Measurements from ENCODE around the gene TRAF3IP3.

TRAF3IP3 gene

DNA sequence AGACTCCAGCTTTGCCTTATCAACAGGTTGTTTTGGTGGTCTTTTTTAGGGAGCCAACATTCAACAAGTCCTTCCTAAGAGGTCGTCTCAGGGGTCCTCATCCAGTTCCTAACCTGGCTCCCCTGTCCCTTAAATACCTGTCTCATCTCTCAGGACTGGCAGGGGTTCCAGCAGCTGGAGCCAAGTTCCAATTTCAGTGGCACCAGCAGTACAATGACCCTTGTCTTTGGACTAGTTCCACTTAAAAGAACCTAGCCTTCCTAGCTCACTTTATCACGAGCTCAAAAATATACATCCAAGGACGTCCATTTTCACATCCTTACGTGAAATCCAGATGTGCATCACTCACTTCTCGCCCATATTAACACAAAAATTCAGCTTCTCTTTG lies 18.7 kb upstream of the TRAF3IP3 start:
- no peak for DNase-seq (ENCODE audit: low read depth, low spot score)

DNA sequence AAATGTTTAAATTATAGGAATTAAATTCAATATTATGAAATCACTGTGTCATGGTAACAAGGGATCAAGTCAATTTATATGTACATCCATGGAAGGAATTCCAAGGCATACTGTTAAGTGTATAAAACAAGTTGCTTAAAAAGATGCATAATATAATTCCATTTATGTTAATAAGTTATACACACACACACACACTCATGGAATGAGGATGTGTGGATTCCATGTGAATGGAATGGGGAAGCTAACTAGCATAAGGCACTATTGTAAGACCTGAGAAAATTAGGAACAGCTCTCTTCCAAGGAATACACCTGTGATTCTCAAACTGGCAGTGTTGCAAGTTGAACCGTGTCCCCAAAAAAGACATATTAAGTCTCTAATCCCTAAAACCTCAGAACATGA lies 17.6 kb upstream of the TRAF3IP3 start:
- DNase-seq (ENCODE audit: low read depth, low spot score) = no peak

DNA sequence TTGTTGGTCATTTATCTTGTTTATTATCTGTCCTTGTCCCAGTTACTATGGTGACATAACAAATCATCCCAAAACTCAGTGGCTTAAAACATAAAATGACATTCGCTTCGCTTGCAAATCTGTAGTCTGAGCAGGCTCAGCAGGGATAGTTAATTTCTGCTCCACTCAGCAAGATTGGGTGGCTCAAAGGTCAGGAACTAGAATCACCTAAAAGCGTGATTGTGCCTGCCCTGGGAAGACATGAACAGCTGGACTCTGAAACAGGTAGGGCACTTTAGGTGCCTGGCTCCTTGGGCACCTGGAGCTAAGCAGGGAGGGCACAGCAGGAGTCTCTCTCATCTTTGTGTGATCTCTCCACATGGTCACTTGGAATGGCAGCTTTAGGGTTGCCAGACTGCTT lies 14.7 kb upstream of the TRAF3IP3 start:
- DNase-seq (ENCODE audit: low read depth, low spot score) = no peak

DNA sequence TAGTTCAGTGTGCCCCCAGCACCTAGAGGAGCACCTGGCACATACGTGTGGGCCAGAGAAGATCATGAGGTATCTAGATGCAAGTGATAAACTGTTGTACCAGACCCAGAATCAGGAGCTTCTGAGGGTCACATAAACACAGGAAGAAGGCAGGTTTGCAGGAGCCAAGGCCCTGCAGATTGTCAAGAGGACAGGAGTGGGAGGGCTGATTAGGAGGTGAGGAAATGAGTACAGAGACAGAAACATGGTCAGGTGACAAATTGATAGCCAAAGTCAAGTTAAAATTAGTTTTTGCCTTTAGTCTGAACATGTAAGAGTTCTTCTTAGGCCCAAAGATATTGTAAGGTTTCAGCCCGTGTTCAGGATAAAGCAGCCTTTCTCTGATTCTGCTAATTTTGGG lies 14.0 kb upstream of the TRAF3IP3 start:
- DNase-seq (ENCODE audit: low read depth, low spot score) = no peak

DNA sequence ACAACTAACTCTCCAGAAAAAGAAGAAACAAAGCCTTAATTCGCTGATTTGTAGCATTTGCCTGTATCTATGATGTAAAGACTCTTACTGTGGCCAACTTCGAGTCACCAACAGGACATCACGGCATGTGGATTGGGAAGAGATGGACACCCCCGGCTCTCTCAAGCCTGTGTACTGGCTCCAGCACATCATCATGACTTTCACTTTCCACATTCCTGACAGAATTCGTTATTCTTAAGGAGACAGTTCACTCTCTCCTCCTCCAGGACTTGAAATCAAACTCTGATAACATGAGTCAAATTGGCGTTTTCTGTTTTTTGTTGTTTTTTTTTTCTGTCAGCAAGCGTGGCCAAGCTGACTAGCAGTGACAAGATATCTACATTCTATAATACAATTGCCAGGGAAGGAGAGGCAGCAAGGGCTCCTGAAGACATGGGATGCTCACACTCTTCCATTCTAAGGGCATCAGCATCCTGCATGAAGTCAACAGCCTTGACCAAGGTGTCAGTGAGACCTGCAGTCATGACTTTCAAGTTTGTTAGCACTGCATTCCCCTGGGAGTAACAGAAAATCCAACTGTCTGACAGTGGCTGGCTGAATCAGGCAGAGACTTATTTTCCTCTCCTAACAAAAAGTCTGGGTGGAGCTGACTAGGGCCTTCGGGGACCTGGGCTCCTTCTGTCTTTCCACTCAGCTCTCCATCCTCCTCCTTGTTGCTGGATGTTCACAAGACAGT lies 13.3 kb upstream of the TRAF3IP3 start:
- DNase-seq (ENCODE audit: low read depth, low spot score) = no peak

DNA sequence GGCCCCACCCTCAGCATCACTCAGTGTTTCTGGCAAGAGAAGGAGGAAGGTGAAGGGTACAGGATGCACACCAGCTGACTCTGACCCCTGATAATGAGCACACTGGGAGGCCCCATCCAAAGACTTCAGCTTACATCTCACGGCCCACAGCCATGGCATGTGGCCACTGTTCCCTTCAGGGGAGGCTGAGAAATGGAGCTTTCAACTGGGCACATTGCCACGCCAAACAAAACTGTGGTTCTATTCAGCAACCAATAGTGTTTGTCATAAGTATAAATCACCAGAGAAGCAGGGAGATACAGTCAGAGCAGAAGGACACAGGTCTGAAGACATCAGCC lies 12.7 kb upstream of the TRAF3IP3 start:
- no peak for DNase-seq (ENCODE audit: low read depth, low spot score)

DNA sequence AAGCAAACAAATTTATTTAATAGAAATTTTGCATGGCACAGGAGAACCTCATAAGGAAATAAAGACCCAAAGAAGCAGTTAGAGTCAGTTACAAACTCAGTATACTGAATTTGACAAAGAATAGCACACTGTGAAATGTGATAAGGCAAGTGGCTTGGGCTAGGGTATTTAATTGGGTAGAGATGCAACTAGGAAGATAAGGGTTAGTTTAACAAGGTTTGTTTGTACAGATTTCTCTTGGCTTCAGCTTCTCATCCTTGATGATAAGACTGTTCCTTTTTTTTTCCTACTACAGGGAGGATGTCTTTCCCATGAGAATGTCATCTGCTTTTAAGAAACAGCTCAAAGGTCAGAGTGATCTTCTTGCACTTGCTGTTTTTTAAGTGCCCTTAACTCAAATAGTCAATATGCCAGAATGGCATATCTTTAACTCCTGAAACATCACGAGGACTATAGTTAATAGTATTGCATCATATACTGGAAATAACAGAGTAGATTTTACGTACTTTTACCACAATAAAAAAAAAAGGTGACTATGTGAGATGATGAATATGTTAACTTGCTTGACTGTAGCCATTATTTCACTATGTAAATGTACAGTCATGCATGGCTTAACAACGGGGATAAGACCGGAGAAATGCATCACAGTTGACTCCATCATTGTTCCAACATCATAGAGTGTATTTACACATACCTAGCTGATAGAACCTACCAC lies 9.2 kb upstream of the TRAF3IP3 start:
- no peak for DNase-seq (ENCODE audit: low read depth, low spot score)

DNA sequence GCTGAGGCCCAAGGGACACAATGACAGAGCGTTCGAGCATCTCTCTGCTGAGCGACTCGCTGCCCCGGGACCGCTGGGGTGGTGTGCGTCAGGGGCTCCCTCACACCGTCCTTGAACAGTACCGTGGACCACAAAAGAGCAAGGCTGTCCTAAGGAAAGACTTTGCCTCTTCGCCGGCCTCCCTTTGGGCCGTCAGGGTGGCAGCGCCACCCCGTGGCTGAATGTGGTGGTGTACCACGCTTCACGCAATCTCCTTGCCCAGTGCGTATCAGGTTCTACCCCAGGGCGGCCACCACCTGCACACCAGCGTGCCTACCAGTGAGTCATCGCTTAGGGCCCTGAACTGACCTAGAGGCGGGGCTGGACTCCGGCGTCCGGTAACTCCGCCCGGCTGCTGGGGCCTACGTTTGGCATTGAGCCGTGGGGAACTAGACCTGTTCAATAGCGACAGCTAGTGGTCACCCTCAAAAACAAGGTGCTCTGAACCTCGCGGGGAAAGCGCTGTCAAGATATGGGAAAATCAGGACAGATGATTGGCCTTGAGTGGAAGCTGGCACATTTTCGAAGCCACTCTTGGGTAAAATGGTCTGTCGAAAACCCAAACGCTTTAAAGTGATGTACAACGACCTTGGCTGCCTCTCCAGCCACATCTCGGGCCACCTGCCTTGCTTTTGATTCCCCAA lies 8.1 kb upstream of the TRAF3IP3 start:
- DNase-seq (ENCODE audit: low read depth, low spot score) = peak; percentile 55

DNA sequence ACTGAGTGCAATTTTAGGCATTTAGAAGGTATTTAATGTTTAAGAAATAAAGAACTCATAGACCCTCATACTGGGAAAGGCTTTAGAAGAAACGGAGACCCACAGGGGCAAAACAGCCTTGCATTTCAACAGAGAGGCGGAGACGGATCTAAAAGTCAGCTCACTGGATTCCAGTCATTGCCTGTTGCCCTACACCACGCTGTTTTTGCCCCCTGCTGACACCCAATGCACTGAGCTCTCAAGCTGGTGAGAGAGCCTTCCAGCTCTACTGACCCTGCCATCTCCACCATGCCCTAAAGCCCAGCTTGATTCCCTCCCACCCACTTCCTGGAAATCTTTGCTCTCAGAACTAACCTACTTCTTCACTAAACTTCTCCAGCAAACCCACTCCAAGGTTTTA lies 7.2 kb upstream of the TRAF3IP3 start:
- DNase-seq (ENCODE audit: low read depth, low spot score) = no peak

DNA sequence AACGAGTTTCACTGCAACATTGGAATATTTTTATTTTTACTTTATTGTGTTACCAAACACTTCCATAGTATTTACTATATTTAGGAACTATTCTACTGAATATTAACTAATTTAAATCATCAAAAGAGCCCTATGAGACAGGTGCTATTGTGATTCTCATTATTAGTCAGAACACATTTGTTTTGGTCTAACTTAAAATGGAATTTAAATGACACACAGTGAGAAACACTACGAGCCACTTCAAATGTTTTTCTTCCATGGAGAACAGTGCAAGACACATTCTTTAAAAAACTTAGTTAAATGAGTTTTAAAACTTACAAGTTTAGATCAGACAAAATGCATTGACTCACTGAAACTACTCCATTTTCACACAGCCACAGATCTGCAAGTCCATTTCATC lies 6.6 kb upstream of the TRAF3IP3 start:
- DNase-seq (ENCODE audit: low read depth, low spot score) = no peak

DNA sequence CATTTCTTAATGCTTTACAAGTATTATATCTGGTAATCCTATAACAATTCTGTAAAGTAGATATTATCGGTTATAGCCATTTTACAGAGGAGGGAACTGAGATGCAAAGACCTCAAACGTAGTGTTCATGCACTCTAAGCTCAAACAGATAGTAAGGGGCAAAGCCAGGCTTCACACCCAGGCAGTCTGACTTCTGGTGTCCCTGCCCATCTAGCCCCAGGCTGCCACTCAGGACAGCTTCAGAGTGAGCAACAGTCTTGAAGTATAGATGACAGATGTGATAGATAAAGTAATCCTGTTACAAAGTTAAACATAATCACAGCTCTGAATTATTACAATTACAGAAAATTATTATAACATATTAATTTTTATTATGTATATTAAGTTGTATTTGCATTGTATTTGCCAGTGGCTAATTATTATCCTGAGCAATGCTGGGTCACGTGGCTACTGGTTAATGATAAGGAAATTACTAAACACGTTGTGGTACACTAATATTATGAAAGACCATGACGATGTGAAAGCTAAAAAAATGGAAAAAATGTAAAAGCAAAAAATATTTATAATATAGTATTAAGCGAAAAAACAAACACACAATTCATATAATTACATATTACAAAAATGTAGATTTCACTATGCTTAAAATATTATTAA lies 6.1 kb upstream of the TRAF3IP3 start:
- DNase-seq (ENCODE audit: low read depth, low spot score) = no peak

DNA sequence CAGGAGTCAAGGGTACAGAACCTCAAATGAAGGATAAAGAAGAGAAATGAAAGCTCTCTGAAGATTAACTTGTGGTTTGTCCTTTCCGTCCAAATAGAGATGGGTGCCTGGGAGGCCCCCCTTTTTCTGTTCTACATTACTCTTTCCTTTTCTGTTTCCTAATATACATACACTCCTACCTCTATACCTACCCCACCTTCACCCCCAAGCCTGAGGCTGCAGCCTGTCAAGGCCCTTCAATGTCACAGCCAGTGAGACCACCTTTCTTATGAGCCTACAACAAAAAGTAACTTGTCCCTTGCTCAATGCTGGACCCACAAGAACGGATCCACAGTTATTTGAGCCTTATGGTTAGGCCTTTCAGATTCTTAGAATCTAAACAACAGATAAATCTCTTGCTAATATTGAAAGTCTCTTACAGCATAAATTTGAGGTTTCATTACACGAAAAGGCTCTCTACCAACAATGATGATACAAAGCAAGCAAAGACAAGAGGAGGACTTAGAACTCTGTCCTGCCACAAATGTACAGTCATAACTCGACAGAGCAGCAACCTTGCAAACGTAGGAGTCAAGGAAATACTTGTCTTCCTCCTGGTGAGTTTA lies 4.1 kb upstream of the TRAF3IP3 start:
- DNase-seq (ENCODE audit: low read depth, low spot score) = no peak

DNA sequence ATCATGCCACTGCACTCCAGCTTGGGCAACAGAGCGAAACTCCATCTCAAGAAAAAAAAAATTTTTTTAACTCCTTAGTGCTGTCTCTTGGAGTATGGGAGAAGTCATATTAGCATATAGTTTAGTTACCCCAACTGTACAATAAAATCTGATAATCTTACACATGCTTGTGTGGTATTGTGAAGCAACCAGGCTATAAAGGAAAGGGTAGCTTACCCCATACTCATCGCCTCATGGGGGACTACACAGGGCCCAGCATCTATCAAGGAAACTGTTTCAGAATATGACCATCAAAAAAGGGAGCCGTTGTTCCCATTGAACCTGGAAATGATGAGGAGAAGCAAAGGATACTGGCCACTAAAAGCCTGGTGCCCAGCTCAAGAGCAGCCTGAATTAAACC lies 3.0 kb upstream of the TRAF3IP3 start:
- DNase-seq (ENCODE audit: low read depth, low spot score) = no peak

DNA sequence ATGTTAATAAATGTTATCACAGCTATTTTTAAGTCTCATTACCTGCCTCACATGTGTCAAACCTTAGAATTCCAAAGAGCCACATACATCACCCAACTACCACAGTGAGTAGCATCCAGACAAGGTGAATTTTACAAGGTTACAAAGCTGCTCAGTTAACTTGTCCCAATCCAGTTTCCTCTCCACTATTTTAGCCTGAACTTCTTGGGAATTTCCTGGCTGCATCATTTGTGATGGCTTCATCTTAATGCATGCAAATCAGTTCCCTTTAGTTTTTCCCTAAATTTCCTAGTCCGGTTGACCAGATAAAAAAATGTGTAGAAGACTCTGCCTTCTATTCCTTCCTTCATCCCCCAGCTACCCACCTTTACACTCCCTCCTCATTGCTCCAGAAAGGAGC lies 597 bp upstream of the TRAF3IP3 start:
- no peak for DNase-seq (ENCODE audit: low read depth, low spot score)

DNA sequence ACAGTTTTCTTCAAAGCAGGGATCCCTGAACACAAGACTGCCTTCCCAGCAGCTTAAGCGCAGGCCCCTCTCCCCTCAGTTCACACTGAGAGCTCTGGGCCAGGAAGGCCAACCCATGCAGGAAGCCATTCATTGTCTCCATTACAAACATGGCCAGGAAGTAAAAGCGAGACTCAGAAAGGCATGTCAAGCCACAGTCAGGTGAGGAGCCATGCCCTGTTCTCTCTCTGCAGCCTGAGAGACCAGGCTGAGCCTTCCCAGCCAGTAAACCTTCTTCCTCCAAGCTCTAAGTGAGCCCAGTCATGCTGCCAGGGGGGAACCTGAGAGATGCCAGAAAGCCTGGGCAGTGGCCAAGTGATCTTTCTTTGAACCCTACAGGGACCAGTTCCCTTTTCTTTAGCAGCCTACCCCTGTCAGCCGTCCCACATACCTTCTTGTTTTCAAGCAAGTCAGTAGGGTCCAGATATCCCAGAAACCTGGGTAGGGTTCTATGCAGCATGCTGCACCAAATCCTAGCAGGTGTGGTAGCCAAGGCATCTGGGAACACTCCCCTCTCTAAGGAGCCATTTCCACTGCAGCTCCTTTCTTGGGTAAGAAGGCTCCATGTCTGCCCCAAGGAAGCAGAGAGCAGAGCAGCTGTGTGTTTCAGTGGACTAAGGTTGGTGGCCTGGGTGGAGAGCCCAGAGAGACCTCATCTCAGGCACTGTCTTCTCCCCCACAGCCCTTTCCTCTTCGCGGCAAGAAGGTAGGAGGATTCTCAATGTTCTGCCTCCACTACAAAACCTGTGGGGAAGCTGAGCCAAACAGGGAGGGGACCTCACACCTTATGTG lies 977 bp downstream of the TRAF3IP3 start:
- DNase-seq (ENCODE audit: low read depth, low spot score) = no peak

DNA sequence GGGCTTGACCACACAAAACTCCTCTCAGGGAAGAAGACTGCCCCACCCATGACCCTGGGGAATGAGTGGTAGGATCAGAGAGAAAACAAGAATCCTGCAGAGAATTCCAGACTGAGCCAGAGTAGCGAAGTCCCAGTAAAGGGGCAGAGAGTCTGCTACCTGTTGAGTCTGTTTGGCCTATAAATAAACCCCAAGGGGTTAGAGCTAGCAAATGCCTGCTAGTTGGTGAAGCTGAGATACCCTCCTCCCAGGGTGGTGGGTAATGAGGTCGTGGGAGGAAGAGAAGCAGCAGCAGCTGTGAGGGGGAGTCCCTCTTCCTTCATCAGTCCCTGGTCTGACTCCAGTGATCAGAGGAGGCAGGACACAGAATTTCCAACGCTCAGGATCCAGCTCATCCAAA lies 2.5 kb downstream of the TRAF3IP3 start:
- DNase-seq (ENCODE audit: low read depth, low spot score) = no peak

DNA sequence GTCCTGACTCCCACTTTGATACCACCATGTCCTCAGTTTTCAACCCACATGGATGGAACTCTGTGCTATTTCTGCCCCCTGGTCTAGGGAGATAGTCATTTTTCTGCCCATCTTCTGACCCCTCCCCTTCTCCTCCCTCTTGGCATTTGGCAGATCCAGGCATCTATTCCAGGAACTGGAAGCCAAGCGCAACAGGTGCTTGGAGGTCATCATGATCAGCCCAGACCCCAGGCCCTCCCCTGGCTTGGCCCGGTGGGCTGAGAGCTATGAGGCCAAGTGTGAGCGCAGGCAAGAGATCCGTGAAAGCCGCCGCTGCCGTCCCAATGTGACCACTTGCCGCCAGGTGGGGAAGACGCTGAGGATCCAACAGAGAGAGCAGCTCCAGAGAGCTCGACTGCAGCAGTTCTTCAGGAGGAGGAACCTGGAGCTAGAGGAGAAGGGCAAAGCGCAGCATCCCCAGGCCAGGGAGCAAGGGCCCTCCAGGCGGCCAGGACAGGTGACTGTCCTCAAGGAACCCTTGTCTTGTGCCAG lies 4.0 kb downstream of the TRAF3IP3 start:
- DNase-seq (ENCODE audit: low read depth, low spot score) = no peak

DNA sequence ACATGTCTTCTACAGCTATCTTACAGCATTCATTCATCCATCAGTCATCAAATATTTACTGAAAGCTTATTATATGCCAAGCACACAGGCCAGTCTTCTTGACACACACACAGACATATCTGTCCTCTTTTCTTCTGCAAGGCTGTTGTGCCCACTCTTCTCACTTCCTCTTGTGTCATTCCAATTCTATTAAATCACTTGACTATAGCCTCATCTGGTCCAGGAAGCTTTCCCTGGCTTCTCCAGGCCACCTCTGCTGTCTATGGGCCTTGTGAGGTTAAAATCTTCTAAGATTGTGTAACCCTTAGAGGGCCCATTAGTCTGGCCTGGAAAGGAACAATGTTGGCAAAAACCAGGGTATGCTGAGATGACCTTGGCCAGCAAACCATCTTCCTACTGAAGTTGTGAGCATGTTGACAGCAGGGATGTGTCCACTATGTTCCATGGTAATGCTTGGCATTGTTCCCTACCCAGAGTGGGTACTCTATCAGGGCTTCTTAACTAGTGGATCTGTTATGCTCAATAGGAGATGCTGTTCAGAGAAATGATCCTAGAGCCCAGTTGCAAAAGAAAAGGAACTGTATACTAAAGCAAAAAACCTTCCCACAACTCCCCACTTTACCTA lies 5.3 kb downstream of the TRAF3IP3 start:
- no peak for DNase-seq (ENCODE audit: low read depth, low spot score)

DNA sequence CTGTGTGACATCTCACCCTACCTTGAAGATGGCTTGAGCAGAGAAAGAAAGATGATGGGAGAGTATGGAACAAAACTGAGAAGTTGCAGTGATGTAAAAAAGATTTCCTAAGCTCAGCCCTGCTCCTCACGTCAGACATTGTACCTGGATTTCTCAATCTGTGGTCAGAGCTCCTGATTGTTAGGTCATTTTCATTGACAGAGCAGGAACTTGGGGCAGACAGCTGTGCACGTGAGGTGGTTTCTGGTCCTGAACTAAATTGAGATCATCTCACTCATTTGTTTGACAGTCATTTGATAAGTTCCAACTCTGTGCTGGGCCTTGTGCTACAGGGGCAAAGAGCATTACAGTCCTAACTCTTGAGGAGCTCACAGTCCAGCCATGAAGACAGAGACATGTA lies 10.2 kb downstream of the TRAF3IP3 start:
- no peak for DNase-seq (ENCODE audit: low read depth, low spot score)

DNA sequence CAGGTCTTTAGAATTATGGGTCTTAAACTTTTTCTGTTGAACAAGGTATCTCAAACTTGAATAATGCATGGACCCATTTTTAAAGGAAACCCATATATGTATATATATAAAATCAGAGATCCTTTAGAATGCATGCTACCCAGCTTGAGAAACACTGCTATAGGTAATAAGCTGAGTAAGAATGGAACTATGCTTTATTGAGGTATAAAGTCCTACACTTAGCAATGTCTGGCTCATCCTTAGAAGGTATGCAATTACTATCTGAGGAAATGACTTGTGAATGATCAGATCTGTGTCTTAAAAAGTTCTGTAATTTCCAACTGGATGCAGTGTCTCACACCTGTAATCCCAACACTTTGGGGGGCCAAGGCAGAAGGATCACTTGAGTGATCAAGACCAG lies 11.2 kb downstream of the TRAF3IP3 start:
- DNase-seq (ENCODE audit: low read depth, low spot score) = no peak

DNA sequence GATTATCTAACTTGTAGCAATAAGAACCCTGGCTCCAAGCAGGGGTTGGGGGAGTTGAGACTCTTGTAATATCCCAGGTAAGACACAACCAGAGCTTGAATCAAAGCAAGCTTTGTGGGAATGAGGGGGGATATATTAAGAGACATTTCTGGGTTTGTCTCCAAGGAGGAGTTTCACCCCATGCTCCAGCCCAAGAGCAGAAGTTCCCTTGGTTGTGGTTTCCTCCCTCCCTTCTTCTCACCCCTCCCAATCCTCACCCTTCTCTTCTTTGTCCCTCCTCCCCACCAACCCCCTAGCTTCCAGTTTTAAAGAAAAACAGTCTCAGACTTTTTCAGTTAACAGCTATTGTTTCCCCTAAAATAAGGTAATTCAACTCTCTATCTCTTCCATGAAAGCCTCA lies 11.9 kb downstream of the TRAF3IP3 start:
- no peak for DNase-seq (ENCODE audit: low read depth, low spot score)

Data from activated CD4-positive, CD25-positive, alpha-beta regulatory T cell treated with anti-CD3 and anti-CD28 coated beads, Interleukin-2, amount 50 U/mL, for 16 hours (primary cell).